KG1 (cell line): Measurements from ENCODE around the gene ZCCHC14.

Source experiments
- DNase-seq: peaks from one replicate; lab custom pipeline; 2025; lab: John Stamatoyannopoulos, UW

Gene ZCCHC14

GRCh38 chr16:87492721-87493607, at the start of gene ZCCHC14:
TSS of gene ZCCHC14 (minus strand) at chr16:87493024. CDS start at chr16:87492238, 786 bp downstream.
- peak; percentile 96 for DNase-seq

GRCh38 chr16:87541872-87542234, 49.0 kb upstream of the ZCCHC14 start:
- no peak for DNase-seq

- no peak for DNase-seq
These were observed 48.5 kb upstream of the ZCCHC14 start for GRCh38 chr16:87541147-87541871.

- no peak for DNase-seq
These were observed 48.0 kb upstream of the ZCCHC14 start for GRCh38 chr16:87540897-87541146.

GRCh38 chr16:87540072-87540896, 47.5 kb upstream of the ZCCHC14 start:
- no peak for DNase-seq

- DNase-seq = no peak
These were observed 46.3 kb upstream of the ZCCHC14 start for GRCh38 chr16:87539113-87539512.

- no peak for DNase-seq
These were observed 45.8 kb upstream of the ZCCHC14 start for GRCh38 chr16:87538594-87538993.

GRCh38 chr16:87538160-87538559, 45.3 kb upstream of the ZCCHC14 start:
- DNase-seq = no peak

- no peak for DNase-seq
These were observed 43.9 kb upstream of the ZCCHC14 start for GRCh38 chr16:87536795-87537142.

GRCh38 chr16:87535855-87536794, 43.3 kb upstream of the ZCCHC14 start:
- DNase-seq = no peak

GRCh38 chr16:87535457-87535854, 42.6 kb upstream of the ZCCHC14 start:
- no peak for DNase-seq

- DNase-seq = no peak
These were observed 41.9 kb upstream of the ZCCHC14 start for GRCh38 chr16:87534751-87535150.

GRCh38 chr16:87534030-87534653, 41.3 kb upstream of the ZCCHC14 start:
- DNase-seq = no peak

GRCh38 chr16:87533061-87533460, 40.2 kb upstream of the ZCCHC14 start:
- DNase-seq = no peak

GRCh38 chr16:87531418-87531817, 38.6 kb upstream of the ZCCHC14 start:
- no peak for DNase-seq

GRCh38 chr16:87528690-87529579, 36.1 kb upstream of the ZCCHC14 start:
- DNase-seq = no peak

GRCh38 chr16:87527055-87527724, 34.4 kb upstream of the ZCCHC14 start:
- no peak for DNase-seq

GRCh38 chr16:87526238-87526947, 33.6 kb upstream of the ZCCHC14 start:
- no peak for DNase-seq

- DNase-seq = no peak
These were observed 32.5 kb upstream of the ZCCHC14 start for GRCh38 chr16:87525352-87525751.
